Esophagus muscularis mucosa (tissue), 3 donors: Measurements from ENCODE around the gene IPO11.

Experiments used
- POLR2AphosphoS5 ChIP-seq, 2 donors: sonication (generic); formaldehyde crosslinking; IDR thresholded peaks; one replicate each; pipeline ENCODE4 v1.6.1; 2017; ENCODE audit warnings: antibody characterized with exemption in 2 of 2
- TF ChIP-seq, protein P1 (sequence below), 3 experiments: fragments of 200-600 bp in 2 of 3; fragments of 450-650 bp in 1 of 3; sonication (generic) in 2 of 3; IDR thresholded peaks; one replicate each; pipeline ENCODE4 v1.5.1; 2017 to 2019; ENCODE audit warnings: antibody characterized with exemption in 3 of 3, mild to moderate bottlenecking in 2 of 3, moderate library complexity in 1 of 3

DNA sequence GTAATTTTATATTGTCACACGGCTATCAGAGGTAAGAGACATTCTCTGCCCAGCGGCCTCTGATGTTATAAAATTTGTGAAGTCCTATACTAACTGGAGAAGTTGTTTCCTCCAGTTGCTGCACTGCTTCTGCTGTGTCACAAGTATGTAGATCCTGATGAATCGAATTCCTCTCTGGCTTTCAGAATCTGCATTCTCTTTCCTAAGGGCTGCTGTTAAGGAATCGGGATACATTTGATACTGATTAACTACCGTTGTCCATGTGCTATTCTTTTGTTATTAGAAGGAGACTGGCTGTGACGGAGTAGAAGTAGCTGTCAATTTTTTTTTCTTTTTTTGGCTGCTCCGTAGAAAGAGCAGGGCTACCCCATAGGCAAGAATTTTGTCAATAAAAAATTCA is 84.3 kb downstream of the IPO11 start:
- TF ChIP-seq, protein P1, sequence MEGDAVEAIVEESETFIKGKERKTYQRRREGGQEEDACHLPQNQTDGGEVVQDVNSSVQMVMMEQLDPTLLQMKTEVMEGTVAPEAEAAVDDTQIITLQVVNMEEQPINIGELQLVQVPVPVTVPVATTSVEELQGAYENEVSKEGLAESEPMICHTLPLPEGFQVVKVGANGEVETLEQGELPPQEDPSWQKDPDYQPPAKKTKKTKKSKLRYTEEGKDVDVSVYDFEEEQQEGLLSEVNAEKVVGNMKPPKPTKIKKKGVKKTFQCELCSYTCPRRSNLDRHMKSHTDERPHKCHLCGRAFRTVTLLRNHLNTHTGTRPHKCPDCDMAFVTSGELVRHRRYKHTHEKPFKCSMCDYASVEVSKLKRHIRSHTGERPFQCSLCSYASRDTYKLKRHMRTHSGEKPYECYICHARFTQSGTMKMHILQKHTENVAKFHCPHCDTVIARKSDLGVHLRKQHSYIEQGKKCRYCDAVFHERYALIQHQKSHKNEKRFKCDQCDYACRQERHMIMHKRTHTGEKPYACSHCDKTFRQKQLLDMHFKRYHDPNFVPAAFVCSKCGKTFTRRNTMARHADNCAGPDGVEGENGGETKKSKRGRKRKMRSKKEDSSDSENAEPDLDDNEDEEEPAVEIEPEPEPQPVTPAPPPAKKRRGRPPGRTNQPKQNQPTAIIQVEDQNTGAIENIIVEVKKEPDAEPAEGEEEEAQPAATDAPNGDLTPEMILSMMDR (IDR thresholded peaks at IDR 0.05) = no peak
- TF ChIP-seq POLR2AphosphoS5 (IDR thresholded peaks at IDR 0.05) = no peak
